ENCODE measurements around the gene ASTN2.
"Not testable (repeated sequence)": the region's sequence is repeated elsewhere in the genome, so short reads cannot be mapped to it uniquely, and the experiment has no call there.

ASTN2 gene

DNA sequence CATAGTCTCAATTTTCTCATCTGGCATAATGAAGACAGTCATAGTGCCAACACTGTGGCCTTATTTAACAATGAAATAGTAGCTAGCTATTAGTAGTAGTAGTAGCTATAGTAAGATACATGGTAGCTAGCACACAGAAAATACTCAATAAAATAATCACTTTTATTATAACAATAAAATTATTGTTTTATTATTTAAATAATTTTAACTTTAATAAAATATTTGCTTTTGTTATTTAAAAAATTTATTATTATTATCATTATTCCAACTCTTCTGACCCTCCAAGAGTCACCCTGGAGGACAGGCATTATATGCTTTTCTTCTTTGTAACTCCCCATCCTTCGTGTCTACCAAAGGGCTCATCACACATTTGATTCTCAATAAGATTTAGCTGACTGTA is 475.7 kb downstream of the ASTN2 start:
- no peak for DNase-seq (ENCODE audit: extremely low read depth in 1 of 2, low read depth in 1 of 2)

DNA sequence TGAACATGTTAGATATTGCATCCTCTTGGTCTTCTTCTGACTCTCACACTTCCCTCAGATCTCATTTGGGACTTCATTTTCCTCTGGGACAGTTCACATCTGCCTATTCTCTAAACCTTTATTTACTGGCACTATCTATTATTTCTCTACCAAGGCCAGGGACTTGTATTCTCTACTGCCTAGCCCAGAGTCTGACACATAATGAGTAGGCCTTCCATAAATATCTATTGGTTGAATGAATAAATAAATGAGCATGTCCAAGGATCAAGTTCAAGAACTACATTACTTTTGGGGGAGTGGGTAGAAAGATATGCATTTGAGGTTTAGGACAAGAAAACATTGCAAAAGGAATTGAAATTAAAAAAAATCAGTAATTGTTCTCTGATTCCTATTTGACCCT is 477.5 kb downstream of the ASTN2 start:
- no peak for DNase-seq (ENCODE audit: extremely low read depth in 1 of 2, low read depth in 1 of 2)

DNA sequence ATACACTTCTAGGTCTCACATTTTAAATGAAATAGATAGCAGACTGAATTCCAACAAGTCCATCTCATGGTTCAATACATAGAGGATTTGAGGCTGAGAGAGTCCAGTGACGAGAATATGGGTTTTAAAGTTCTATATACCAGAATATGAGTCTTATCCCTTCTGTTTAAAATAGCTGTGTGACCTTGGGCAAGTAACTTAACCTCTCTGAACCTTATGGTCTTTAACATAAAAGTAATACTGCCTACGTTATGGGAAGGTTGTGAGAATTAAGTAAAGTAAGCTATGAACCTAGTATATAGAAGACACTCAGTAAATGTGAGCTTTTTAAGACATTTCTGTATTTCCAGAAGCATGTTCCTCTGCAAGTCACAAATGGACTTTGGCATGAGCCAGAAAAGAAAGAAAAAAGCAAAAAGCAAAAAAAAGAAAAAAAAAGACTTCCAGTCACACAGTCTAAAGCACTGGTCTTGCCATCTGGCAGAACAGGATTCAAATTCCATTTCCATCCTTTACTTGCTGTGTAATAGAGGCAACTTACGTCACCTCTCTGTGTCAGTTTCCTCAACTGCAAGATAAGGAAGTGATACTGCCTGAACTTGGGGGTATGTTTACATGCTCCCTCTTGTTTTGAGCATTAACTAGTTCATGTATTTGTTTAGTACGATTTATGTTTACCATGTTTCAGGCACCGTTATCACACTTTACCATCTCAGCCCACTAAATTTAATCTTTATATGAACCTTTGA is 479.5 kb downstream of the ASTN2 start:
- DNase-seq (ENCODE audit: extremely low read depth in 1 of 2, low read depth in 1 of 2) = no peak

DNA sequence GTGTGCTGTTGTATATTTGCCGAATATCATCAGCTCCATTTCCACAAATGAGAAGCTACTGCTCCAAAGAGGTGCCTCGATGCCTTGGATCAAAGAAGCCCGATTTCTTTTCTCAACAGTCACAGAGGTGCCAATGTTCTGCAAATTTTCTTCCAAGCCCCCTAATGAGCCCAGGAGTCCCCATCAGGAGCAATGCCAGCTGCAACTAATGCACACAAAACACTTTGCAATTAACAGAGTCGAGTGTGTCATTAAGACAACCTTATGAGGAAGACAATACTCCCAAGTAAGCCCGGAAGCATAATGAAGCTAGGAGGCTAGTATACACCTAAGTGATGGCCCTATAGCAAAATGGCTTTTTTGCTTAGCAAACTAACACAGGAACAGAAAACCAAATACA is 480.7 kb downstream of the ASTN2 start:
- no peak for DNase-seq (ENCODE audit: extremely low read depth in 1 of 2, low read depth in 1 of 2)

DNA sequence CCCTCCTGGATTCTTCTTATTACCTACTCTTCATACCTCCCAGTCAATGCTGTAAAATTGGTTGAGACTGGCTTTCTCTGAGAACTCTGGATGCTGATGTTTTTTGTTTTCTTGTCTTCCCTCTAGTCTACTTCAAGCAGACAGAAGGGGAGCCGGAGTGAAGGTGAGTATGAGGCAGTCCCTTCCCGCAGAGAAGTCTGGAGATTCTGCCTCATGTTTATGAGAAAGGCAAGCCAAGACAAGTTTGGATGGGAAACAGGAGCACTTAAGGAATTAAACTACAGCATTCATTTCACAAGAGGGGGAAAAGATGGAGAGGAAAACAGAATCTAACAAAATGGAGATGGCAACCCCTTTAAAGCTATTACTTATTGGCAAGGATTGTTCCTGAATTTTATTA is 481.6 kb downstream of the ASTN2 start:
- DNase-seq (ENCODE audit: extremely low read depth in 1 of 2, low read depth in 1 of 2) = no peak

DNA sequence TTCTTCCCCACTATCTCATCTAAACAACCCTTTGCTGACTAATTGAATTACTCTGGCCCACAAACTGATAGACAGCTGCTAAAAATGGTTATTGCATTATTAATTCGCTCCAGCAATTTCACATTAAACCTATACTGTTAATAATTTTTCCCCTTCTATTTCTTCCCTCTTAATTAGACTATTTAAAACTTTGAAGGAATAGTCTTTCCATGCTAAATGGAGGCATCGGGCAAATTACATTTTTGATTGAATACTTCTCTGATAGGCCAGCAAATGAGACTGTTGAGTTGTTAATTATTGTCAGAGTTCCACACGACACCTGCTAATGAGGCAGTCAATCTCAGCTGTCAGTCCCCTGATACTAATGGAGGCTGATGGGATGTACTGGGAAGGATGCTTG is 485.2 kb downstream of the ASTN2 start:
- no peak for DNase-seq (ENCODE audit: extremely low read depth in 1 of 2, low read depth in 1 of 2)

DNA sequence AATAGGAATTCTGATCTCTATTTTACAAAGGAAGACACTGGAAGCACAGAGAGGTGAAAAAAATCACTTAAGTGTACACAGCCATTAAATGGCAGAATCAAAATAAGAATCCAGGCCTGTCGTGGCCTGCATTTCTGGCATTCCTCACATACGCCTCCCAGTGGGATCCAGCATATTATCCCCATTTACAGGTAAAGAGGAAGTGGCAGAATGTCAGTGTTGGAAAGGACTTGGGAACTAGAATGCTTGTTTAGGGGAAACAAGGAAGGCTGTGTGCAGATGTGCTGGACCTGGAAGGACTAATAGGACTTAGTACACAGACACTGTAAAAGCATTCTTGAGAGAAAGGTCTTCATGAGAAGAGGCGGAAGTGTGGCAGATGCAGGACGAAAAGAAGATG is 486.0 kb downstream of the ASTN2 start:
- DNase-seq (ENCODE audit: extremely low read depth in 1 of 2, low read depth in 1 of 2) = no peak

DNA sequence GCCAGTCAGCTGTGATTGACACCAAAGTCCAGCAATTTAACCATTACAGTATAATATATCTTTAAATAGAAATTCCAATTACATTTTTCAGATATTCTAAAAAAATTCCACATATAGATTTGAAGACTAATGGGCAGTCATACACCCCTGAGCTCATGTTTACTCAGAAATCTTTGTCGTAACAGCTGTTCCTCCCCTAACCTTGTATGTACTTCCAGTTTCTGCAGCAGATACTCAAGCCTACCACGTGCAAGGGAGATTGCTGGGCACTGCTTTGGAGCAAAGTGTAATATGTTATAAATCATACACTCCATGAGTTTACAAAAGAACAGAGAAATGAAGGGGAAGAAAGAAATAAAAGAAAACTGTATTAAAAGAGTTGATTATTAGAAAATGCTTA is 486.6 kb downstream of the ASTN2 start:
- DNase-seq (ENCODE audit: extremely low read depth in 1 of 2, low read depth in 1 of 2) = no peak

DNA sequence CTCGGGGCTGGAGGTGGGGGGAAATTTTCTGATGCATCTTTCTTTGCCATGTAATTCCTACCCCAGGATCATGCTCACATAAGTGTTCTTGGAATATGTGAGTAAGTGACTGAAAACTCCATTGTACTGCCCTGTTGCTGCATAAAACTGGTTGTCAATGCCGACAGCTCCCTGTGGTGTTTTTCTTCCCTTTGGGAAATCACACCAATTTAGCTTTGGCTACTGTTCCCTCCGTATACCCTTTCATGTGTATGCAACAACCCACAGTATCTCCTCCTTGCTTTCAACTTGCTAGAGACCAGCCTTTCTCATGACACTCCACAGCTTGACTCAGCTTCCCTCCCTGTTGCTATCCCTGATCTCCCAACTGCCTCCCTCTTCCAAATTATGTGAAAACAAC is 487.1 kb downstream of the ASTN2 start:
- no peak for DNase-seq (ENCODE audit: extremely low read depth in 1 of 2, low read depth in 1 of 2)

DNA sequence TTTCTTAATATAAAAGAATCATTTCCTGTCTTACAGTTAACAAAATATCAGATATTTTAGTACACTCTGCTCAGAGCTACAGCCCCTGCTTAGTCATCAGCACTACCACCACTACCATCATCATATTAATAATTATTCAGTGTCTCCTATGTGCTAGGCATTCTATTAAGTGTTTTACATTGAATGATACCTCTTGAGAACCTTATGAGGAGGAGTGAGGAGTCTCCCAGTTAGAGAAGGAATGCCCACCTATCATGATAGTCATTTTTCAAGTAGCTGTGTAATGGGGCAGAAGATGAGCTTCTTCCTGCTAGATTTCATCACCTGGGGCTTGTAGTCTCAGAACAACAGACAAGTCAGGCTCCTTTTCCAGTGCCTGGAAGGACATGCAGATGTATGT is 489.7 kb downstream of the ASTN2 start:
- DNase-seq (ENCODE audit: extremely low read depth in 1 of 2, low read depth in 1 of 2) = no peak

DNA sequence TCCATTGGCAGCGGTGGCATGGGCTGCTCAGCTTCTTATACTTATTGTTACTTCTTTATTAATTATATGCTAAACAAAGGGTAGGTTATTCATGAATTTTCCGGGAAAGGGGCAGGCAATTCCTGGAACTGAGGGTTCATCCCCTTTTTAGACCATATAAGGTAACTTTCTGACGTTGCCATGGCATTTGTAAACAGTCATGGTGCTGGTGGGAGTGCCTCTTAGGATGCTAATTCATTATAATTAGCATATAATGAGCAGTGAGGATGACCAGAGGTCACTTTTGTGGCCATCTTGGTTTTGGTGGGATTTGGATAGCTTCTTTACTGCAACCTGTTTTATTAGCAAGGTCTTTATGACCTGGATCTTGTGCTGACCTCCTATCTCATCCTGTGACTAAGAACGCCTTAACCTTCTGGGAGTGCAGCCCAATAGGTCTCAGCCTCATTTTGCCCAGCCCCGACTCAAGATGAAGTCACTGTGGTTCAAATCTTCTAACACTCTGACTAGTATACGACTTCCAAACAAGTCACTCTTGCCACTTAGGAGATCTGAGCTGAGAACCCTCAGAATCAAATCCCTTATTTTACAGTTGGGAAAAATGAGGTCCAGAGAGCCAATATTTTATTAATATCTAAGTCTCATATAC is 490.3 kb downstream of the ASTN2 start:
- DNase-seq (ENCODE audit: extremely low read depth in 1 of 2, low read depth in 1 of 2) = no peak

DNA sequence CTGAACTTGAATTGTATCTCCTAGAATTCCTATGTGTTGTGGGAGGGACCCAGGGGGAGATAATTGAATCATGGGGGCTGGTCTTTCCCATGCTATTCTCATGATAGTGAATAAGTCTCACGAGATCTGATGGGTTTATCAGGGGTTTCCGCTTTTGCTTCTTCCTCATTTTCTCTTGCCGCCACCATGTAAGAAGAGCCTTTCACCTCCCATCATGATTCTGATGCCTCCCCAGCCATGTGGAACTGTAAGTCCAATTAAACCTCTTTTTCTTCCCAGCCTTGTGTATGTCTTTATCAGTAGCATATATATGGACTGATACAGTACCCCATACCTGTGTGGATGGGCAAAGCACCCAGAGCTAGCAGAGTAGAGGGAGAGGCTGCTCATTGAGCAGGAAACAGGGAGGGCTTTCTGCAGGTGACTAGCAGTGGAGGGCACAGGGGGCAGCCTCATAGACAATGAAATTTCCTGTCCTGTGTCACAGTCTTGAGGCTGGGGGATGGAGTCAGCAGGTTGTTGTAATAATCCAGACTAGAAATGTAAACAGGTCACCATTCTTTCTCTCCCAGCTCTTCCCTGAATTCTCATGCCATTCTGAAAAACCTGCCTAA is 496.9 kb downstream of the ASTN2 start:
- not testable (repeated sequence) for DNase-seq (ENCODE audit: extremely low read depth in 1 of 2, low read depth in 1 of 2)

DNA sequence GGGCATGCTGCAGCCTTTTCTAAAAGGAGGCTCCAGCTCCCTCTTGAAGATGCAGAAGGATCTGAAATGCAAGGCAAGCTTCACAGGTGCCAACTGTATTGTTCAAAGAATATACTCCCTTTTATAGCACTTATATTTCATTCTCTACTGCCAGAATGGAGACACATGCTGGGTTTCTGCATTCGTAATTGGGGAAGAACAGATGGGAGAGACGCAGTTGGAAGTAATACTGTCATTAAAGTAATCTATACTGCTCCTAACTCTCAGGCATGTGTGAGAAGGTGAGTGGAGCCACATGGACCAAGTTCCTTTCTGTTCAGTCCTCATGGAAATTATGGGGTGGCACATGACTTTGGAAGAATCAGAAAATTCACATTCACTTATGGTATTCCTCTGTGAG is 501.3 kb downstream of the ASTN2 start:
- no peak for DNase-seq (ENCODE audit: extremely low read depth in 1 of 2, low read depth in 1 of 2)

DNA sequence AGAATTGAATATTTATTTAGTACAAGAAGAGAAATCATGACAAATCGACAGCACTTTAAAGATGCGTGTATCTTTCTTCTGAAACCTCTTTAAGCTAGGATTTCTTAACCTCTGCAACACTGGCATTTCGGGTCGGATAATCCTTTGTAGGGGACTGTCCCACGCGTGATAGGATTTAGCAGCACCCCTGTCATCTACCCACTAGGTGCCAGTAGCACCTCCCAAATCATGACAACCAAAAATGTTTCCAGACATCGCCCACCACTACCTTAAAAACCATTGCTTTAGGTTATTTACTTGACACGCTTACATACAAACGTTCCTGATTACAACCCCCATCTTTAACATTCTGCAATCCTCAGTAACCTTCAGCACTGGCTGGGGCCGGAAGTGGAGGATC is 504.7 kb downstream of the ASTN2 start:
- no peak for DNase-seq (ENCODE audit: extremely low read depth in 1 of 2, low read depth in 1 of 2)

DNA sequence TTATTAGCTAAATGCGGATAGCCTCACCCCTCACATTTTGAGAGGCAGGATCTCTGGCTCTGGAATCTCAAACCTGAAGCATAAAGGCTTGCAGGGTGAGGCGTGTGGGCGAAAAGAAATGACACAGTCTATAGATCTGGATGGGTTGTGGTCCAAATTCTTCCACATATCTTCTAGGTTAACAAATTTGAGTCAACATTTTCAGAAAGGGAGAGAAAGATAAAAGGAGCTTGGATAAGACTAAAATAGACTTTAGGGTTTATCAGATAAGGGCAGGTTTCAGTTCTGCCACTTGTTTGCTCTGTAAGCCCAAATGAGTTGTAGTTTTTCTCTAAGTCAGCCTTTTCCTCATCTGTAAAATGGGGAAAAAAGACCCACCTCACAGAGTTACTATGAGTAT is 506.9 kb downstream of the ASTN2 start:
- DNase-seq (ENCODE audit: extremely low read depth in 1 of 2, low read depth in 1 of 2) = no peak

DNA sequence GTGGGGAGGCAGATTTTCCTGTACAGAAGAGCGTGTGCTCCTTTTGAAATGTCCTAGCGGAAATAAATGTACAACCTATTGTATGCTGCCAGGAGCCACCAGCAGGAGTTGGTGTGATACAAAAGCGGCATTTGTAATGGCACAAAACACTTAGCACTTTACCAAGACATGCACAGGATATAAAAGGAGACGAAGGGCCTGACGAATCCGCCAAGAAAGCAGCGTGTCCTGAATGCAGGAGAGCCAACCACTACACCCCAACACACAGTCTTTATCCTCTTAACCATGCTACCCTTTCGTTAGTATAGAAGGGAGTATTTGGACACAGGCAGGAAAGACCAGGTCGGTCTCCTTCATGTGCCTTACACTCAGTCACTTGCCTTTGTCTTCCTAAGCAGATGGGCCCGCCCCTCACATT is 509.7 kb downstream of the ASTN2 start:
- DNase-seq (ENCODE audit: extremely low read depth in 1 of 2, low read depth in 1 of 2) = no peak

DNA sequence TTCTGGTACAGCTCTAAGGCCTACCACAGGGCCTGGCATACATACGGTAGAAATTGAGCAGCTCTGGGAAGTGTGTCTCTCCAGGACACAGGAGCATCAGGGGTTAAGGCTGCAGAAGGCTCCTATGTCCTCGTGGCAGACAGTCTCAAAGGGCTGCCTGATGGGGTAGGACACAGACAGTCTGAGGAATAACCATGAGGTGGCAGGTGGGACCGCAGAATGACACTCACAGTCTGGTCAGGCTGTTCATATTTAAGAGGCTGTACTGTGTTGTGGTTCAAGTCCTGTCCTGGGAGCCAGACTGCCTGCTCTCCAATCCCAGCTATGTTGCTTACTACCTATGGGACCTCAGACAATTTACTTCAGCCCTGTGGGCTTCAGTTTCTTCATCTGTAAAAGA is 510.7 kb downstream of the ASTN2 start:
- DNase-seq (ENCODE audit: extremely low read depth in 1 of 2, low read depth in 1 of 2) = no peak

DNA sequence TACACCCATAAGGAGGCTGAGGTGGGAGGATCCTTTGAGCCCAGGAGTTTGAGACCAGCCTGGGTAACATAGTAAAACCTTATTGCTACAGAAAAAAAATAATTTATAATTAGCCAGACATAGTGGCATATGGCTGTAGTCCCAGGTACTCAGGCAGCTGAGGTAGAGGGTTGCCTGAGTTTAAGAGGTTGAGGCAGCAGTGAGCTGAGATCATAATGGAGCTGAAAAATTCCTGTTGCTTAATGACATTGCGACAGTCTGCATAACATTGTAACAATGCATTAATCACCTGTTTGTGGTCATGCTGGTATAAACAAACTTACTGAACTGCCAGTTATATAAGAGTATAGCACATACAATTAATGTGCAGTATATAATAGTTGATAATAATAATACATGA is 513.6 kb downstream of the ASTN2 start:
- DNase-seq (ENCODE audit: extremely low read depth in 1 of 2, low read depth in 1 of 2) = no peak

DNA sequence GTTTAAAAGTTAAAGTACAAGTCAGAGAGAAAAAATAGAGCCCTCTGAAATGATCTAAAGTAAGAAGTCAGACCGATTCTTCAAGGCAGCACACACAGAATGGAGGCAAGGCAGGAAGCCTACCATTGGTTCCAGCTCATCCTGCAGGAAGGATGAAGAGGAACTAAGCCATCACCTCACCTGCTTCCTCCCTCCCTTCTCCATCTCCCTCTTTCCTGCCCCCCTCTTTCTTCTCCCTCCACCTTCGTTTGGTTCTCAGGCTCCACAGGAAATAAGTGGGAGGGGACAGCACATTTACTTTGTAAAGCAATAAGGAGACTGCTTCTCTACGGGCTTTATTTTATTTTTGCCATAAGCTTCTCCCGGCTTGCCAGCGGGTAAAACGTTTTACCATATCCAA is 514.3 kb downstream of the ASTN2 start:
- DNase-seq (ENCODE audit: extremely low read depth in 1 of 2, low read depth in 1 of 2) = no peak

DNA sequence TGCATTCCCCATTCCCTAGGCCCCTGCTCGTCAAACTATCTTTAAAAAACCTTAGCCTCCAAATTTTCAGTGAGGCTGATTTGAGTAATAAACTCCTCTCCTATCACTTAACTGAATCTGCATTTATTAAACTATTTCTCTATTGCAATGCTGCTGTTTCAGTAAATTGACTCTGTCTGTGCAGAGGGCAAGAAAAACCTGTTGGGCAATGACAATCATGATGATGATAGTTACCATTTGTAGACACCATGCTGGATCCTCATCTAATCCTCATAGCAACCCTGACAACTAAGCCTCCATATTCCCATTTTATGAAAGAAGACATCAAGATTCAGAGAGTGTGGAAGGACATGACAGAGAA is 514.9 kb downstream of the ASTN2 start:
- no peak for DNase-seq (ENCODE audit: extremely low read depth in 1 of 2, low read depth in 1 of 2)

DNA sequence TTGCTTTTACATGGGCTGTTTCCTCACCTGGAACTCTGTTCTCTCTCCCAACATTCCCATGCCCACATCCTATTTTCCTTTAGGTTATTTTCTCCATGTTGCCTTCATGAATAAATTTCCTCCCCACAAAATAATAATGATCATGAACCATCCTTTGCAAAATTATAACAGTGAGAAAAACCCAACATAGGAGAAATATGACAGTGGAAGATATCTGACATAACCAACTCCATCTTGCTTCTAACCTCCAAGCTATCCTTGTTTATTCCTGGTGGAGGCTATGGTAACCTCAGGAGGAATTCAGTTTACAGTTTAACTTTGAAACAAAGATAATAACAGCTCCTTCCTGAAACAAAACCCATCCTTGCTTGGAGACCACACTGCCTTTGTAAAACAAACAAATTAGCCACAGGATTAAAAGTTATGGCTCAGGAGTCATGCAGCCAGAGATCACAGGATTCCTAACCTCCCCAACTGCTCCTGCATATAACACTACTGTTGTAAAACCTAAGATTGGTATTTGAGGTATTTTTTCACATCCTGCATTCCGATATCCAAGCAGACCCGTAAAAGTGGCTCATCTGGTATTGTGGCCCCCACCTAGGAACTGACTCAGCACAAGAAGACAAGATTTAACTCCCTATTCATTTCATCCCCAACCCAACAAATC is 515.4 kb downstream of the ASTN2 start:
- no peak for DNase-seq (ENCODE audit: extremely low read depth in 1 of 2, low read depth in 1 of 2)

DNA sequence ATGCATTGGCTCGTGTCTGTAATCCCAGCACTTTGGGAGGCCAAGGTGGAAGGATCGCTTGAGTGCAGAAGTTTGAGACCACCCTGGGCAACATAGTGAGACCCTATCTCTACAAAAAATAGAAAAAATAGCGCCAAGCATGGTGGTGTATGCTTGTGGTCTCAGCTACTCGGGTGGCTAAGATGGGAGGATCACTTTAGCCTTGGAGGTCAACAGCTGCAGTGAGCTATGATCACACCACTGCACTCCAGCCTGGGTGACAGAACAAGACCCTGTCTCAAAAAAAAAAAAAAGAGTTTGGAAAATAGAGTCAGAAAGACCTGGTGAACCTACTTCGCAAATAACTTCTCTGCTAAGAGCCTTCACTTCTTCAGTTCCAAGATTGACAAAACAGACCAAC is 516.7 kb downstream of the ASTN2 start:
- DNase-seq (ENCODE audit: extremely low read depth in 1 of 2, low read depth in 1 of 2) = not testable (repeated sequence)

Data from activated CD8-positive, alpha-beta memory T cell treated with anti-CD3 and anti-CD28 coated beads for 1 hour (primary cell).